GM18517 (cell line): ENCODE measurements around the gene MBTPS1.

Experiments
- ATAC-seq: cut with Tn5 transposase; IDR thresholded peaks from one replicate; pipeline ENCODE4 v1.9.1; 2021; ENCODE audit warnings: mild to moderate bottlenecking, moderate library complexity; ENCODE audit not compliant: unreplicated experiment

Gene MBTPS1

GRCh38 chr16:84080378-84080777, 36.4 kb downstream of the MBTPS1 start:
- no peak for ATAC-seq

GRCh38 chr16:84079664-84080063, 37.1 kb downstream of the MBTPS1 start:
- no peak for ATAC-seq

DNA sequence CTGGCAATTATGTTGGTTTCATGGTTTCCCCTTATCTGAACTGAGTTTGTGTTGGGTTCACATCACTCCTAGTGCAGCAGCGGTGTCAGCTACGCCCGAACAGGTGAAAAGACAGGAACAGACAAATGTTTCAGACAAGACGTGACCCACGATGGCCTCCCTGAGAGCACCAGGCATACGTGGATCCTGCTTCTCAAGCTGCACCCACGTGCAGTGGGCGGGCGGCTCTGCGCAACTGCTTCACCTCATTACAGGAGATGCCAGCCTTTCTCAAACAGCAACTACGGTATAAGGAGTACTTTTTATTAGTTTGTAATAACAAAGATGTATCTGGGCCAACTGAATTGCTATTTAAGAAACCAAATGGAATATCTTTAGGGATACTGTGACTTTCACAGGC, 41.4 kb downstream of the MBTPS1 start:
- no peak for ATAC-seq

GRCh38 chr16:84074721-84075120, 42.0 kb downstream of the MBTPS1 start:
- no peak for ATAC-seq

DNA sequence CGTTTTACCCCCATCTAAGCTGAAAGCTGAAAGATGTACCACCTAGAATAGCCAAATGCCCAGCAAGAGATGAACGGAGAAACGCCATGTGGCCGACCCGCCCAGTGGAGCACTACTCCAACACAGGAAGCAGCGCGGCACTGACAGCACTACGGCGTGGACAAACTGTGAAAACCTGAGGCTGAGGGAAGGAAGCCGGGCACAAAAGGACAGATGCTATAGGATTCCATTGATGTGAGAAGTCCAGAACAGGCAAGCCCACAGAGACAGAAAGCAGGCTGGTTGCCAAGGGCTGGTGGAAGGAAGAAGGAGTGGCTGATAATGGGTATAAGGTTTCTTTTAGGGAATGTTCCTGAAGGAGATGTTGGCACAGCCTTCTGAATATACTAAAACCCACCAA, 44.7 kb downstream of the MBTPS1 start:
- no peak for ATAC-seq

GRCh38 chr16:84071121-84071520, 45.6 kb downstream of the MBTPS1 start:
- ATAC-seq = no peak

GRCh38 chr16:84069540-84069939, 47.2 kb downstream of the MBTPS1 start:
- ATAC-seq = no peak

DNA sequence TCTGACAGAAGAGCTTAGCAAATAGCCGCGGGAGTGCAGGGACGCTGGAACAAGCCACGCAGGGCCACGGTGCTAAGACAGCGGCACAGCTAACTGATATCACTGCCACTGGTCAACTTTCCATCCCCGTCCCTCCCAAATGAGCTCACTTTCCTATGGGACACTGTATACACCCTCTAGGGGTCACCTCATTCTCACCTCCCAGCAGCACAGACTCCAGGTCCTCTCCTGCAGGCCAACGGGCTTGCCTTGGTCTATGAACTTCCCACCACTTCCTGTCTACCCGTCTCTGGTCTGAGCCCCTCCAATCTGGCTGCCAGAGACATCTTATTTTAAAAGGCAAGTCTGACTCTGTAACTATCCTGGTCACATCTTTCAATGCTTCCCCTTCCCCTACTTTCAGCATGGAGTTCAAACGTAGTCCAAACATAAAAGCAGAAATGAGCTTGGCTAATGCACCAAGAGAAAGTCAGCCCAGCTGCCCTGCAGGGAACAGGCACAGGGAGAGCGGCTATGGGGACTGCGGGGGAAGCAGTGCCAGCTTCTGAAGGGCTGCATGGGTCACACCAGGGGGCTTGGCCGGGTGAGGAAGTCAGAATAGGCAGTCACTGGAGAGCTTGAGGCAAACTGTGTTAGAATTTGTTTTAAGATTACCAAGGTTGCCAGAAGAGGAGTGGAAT, 47.8 kb downstream of the MBTPS1 start:
- ATAC-seq = no peak

- ATAC-seq = no peak
Observed at GRCh38 chr16:84068041-84068440, 48.7 kb downstream of the MBTPS1 start.

DNA sequence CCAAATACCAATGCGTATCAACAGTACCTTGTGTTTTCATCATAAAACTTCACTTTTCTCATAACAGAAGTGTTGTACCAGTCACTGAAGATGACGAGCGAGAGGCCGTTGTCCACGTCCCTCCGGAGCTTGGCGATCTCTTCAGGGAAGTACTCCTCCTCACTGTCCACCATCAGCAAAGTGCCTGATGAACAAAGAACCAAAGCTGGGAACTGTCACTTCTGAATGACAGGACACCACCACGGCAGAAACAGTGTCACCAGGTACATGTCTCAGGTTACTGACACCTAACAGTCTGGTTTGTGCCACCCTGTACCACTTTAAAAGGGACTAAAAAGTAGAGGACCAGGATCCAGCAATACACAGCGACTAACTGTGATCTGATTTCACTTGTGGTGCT, 49.1 kb downstream of the MBTPS1 start:
- ATAC-seq = no peak

- no peak for ATAC-seq
Observed at GRCh38 chr16:84065536-84066132, 51.1 kb downstream of the MBTPS1 start.

GRCh38 chr16:84063980-84064379, 52.8 kb downstream of the MBTPS1 start:
- ATAC-seq = no peak

GRCh38 chr16:84062734-84063640, 53.8 kb downstream of the MBTPS1 start:
- no peak for ATAC-seq

DNA sequence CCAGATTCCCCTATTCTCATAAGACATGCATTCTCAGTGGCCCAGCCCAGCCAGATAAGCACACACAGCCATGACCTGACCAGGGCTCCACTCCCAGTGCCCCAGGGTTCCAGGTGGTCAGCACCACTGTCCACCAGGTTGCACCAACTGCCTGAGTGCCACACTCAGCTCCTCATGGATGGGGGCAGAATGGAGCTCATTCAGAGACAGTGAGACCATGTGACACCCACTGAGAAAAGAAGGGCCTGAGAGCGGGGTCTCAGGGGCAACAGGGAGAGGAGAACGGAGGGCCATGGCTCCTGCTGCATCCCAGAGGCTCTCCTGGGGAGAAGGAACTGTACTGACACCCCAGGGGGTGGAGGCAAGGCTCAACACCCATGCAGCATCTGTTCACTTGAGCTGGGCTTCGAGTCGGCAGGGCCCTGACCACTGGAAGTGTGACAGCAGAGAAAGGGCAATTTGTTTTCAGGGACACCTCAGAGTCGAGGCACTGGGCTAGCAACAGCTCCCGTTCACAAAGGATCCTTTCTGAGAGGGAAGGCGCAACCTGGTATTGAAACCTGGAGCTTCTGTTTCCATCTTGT, 55.4 kb downstream of the MBTPS1 start:
- ATAC-seq = no peak

DNA sequence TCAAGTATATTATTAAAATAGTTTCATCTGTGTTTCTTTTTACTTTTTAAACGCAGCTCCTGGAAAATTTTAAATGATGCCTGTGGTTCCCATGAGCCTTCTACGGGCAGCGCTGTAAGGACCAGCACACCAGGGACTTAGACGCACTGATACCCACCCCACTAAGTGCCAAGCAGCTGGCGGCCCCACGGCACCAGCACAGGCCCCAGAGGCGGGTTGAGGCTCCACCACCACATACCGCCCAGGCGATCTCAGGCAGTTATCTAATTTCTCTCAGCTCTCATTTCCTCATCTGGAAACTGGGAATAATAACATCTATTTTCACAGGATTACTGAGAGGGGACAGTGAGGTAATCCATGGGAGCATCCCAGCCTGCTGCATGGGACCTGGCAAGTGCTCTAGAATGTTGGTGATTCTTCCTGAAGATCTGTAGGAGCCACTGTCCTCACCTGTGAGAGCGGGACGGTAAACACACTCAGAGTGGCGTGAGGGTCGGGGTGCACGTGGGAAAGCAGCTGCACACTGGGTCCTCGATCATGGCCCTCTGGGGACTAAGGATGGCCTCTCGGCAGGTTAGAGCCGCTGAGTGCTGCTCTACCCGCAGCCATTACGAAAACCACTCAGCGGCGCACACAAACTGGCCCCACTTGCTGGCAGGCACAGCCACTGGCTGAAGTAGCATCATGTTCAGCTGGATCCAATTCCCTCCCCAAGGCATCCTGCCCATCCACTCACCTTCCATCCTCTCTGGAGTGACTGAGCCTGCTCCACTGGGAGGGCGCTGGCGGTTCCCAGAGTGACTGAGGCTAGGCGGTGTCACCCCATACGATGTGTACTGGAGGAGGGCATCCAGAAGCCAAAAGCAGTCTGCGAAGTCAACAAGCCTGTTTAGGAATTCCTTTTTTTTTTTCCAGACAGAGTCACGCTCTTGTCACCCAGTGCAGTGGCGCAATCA, 56.5 kb downstream of the MBTPS1 start:
- ATAC-seq = no peak

GRCh38 chr16:84059111-84059510, 57.6 kb downstream of the MBTPS1 start:
- ATAC-seq = no peak

- ATAC-seq = no peak
Observed at GRCh38 chr16:84058664-84059063, 58.1 kb downstream of the MBTPS1 start.

DNA sequence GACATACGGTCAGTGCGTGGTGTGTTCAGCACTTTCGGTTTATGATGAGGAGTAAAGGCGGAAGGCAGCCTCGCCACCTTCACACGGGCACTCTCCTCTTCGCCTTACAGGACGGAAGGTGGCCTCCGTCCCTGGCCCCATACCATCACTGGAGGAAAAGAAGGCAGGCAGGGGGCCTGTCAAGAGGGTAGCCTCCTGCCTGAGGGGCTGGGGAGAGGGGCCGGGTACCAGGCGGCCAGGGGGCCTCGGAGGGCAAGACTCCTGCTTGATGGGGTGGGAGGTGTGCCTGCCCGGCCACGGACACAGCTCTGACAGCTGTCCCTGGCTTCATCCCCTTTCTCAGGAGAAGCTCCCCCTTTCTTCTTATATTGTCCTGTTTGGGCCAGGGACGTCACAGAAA, 58.5 kb downstream of the MBTPS1 start:
- ATAC-seq = no peak

DNA sequence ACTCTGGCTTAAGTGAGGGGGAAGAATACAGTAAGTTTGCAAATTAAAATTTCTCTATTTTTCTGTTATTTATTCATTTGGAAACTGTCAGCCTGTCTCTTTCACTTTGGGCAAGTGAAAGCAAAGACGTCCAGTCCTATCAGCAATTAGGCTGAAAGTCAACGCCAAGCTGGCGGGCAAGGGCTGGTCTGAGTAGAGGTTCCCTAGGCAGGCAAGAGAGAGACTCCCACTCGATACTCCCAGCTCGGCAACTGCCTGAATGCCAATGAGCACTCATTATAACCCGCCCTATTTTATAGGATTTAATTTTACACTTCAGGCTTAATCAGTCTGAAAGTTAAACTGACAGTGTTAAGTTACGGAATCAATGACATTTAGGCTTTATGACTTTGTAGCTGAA, 59.8 kb downstream of the MBTPS1 start:
- ATAC-seq = no peak
